HepG2 (cell line): ENCODE data around the gene PTPRE. TPM values are rescaled to one million over a fixed set of nuclear protein-coding genes. Genes with fewer than 3 reads are reported as not detected.

Experiments used
- ATAC-seq: fragments of 200-7000 bp; cut with Tn5 transposase; 3 replicates; pipeline ENCODE4 v1.9.1; 2020; ENCODE audit warnings: mild to moderate bottlenecking, moderate library complexity
- BruUV-seq: library from RNA; stranded (reverse); fragments of 400-500 nt; replicated peaks from 2 replicates; lab custom pipeline; 2021; lab: Mats Ljungman, UMichigan
- CTCF ChIA-PET: fragments of 300-600 bp; formaldehyde crosslinking; extraction: SDS; loops from one replicate; lab custom pipeline; 2021; ENCODE audit warnings: low total read pairs, inconsistent platforms, low intra/inter-chr PET ratio; lab: Yijun Ruan, JAX
- POLR2A ChIA-PET: fragments of 350-600 bp; sonication (Branson Sonifier 250); formaldehyde crosslinking; loops from one replicate; lab custom pipeline; 2020; ENCODE audit warnings: antibody characterized with exemption, inconsistent platforms; lab: Yijun Ruan, JAX
- DNase-seq: peaks from one replicate; pipeline ENCODE4 v3.0.0-alpha.2; 2015; ENCODE audit warnings: low spot score
- FAIRE-seq: peaks from 3 replicates; lab custom pipeline; 2011; peaks lifted over from hg19 to GRCh38; lab: Jason Lieb, UNC
- H2AFZ ChIP-seq: one replicate; pipeline ENCODE4 v1.6.1; 2011; ENCODE audit warnings: low read length, inconsistent platforms
- H3K27ac ChIP-seq: fragments of 300-600 bp; 3 replicates; pipeline ENCODE4 v1.8.0; 2011; ENCODE audit warnings: mixed run types, mild to moderate bottlenecking, mixed read lengths, low read length, inconsistent platforms; ENCODE audit not compliant: insufficient read depth; ENCODE audit errors: extremely low read length
- H3K27me3 ChIP-seq, 2 experiments: fragments of 200-600 bp in 1 of 2; 2 replicates in 1 of 2; 3 replicates in 1 of 2; pipeline versions ENCODE4 v1.6.0 to v1.8.0; 2011; ENCODE audit warnings: low read length in 2 of 2, mild to moderate bottlenecking in 2 of 2, moderate library complexity in 2 of 2, inconsistent platforms in 1 of 2; ENCODE audit not compliant: insufficient read depth in 2 of 2, control insufficient read depth in 1 of 2
- H3K36me3 ChIP-seq, 2 experiments: fragments of 200-600 bp in 1 of 2; replicated peaks in 1 of 2; 2 replicates in 1 of 2; 3 replicates in 1 of 2; pipeline versions ENCODE4 v1.5.1 to v1.8.0; 2011; ENCODE audit warnings: low read length in 2 of 2, inconsistent platforms in 1 of 2; ENCODE audit not compliant: insufficient read depth in 2 of 2, control insufficient read depth in 1 of 2
- H3K4me1 ChIP-seq: 2 replicates; pipeline ENCODE4 v1.5.1; 2012; ENCODE audit warnings: low read length, inconsistent platforms; ENCODE audit not compliant: insufficient read depth
- H3K4me2 ChIP-seq: 2 replicates; pipeline ENCODE4 v1.6.0; 2011; ENCODE audit warnings: low read depth, low read length, inconsistent platforms
- H3K4me3 ChIP-seq, 3 experiments: fragments of 200-600 bp in 1 of 3; sonication (generic), shearing (Covaris generic) in 1 of 3; replicated peaks in 1 of 3; 2 replicates each; pipeline ENCODE4 v1.5.1; 2011 to 2016; ENCODE audit warnings: low read length in 3 of 3, inconsistent platforms in 2 of 3, low read depth in 2 of 3, mild to moderate bottlenecking in 2 of 3, control low read depth in 1 of 3, mixed read lengths in 1 of 3; ENCODE audit not compliant: insufficient read depth in 1 of 3
- H3K79me2 ChIP-seq: one replicate; pipeline ENCODE4 v1.6.1; 2011; ENCODE audit warnings: low read length, inconsistent platforms; ENCODE audit not compliant: insufficient read depth
- H3K9ac ChIP-seq: 2 replicates; pipeline ENCODE4 v1.6.0; 2011; ENCODE audit warnings: mild to moderate bottlenecking, low read depth, low read length, inconsistent platforms; ENCODE audit not compliant: insufficient read depth
- H3K9me3 ChIP-seq: 2 replicates; pipeline ENCODE4 v1.5.1; 2012; ENCODE audit warnings: mild to moderate bottlenecking, low read length
- H4K20me1 ChIP-seq: 2 replicates; pipeline ENCODE4 v1.6.0; 2011; ENCODE audit warnings: inconsistent platforms, mild to moderate bottlenecking, low read length, moderate library complexity; ENCODE audit not compliant: insufficient read depth
- ARNTL ChIP-seq: sonication (generic); formaldehyde crosslinking; IDR thresholded peaks from 2 replicates; pipeline ENCODE4 v1.4.0; 2020; ENCODE audit warnings: mild to moderate bottlenecking, missing genetic modification reagents
- ATF7 ChIP-seq, 2 experiments: fragments of 450-650 bp in 1 of 2; sonication (generic) in 1 of 2; formaldehyde crosslinking in 1 of 2; IDR thresholded peaks; 2 replicates each; pipeline versions ENCODE4 v1.4.0 to v1.6.1; 2016 to 2020; ENCODE audit warnings: antibody characterized with exemption in 1 of 2, mild to moderate bottlenecking in 1 of 2, missing genetic modification reagents in 1 of 2
- ATF7-NPFF ChIP-seq: sonication (generic); formaldehyde crosslinking; IDR thresholded peaks from 2 replicates; pipeline ENCODE4 v1.8.1; 2023; ENCODE audit warnings: mild to moderate bottlenecking, low read depth, missing genetic modification reagents, moderate library complexity
- KDM6A ChIP-seq: IDR thresholded peaks from 2 replicates; pipeline ENCODE4 v1.6.1; 2016; ENCODE audit warnings: low read depth
- MXI1 ChIP-seq: IDR thresholded peaks from 3 replicates; pipeline ENCODE4 v1.6.1; 2012; ENCODE audit warnings: low read depth, low read length, inconsistent platforms, borderline replicate concordance
- RFXAP ChIP-seq: sonication (generic); formaldehyde crosslinking; IDR thresholded peaks from 2 replicates; pipeline ENCODE4 v1.4.0; 2020; ENCODE audit warnings: missing genetic modification reagents, borderline replicate concordance
- ZMYM2 ChIP-seq: sonication (generic); formaldehyde crosslinking; IDR thresholded peaks from 2 replicates; pipeline ENCODE4 v1.8.0; 2022; ENCODE audit warnings: mild to moderate bottlenecking, missing genetic modification reagents
- WGBS: methylation state at CpG from one replicate; pipeline ENCODE4 v1.1.6; 2017; ENCODE audit warnings: low lambda C conversion rate; 5-methylcytosine and 5-hydroxymethylcytosine counted together
- in situ Hi-C: cut with HindIII; loops from 2 replicates; pipeline ENCODE4 v1.10.0; 2017; ENCODE audit warnings: low pct_unique_long_range_greater_than_20kb; ENCODE audit not compliant: extremely low pct_ligation_motif_present
- intact Hi-C: fragments of 100-400 bp; cut with micrococcal nuclease; formaldehyde crosslinking; loops from one replicate; pipeline ENCODE4 v1.10.0; 2022; ENCODE audit not compliant: unreplicated experiment
- polyA plus RNA-seq, 8 experiments: library from polyadenylated mRNA; depleted of rRNA in 3 of 8; stranded (reverse) in 7 of 8; unstranded in 1 of 8; fragments of >200 nt; fragmentation: Illumina TruSeq in 4 of 8; extraction: Trizol in 4 of 8; gene quantifications; 2 replicates each; pipeline versions ENCODE4 v1.2.1 to v1.2.3, GENCODE V29; 2011 to 2016; ENCODE audit warnings: low read depth in 4 of 8, missing spikeins in 1 of 8, mixed read lengths in 1 of 8; ENCODE audit not compliant: insufficient read depth in 1 of 8
- total RNA-seq, 5 experiments: library from RNA; depleted of rRNA; stranded (reverse); fragments of >200 nt; fragmentation: Illumina TruSeq; extraction: Trizol; gene quantifications; 2 replicates each; pipeline ENCODE4 v1.2.3, GENCODE V29; 2016; ENCODE audit warnings: low read depth in 1 of 5
- TF ChIP-seq, protein P1 (sequence below): sonication (generic); formaldehyde crosslinking; IDR thresholded peaks from 2 replicates; pipeline ENCODE4 v1.5.0; 2020; ENCODE audit warnings: missing genetic modification reagents
- TF ChIP-seq, protein P2 (sequence below): sonication (generic); formaldehyde crosslinking; IDR thresholded peaks from 2 replicates; pipeline ENCODE4 v1.4.0; 2020; ENCODE audit warnings: mild to moderate bottlenecking, missing genetic modification reagents, borderline replicate concordance
- TF ChIP-seq, protein P3 (sequence below): fragments of 450-650 bp; IDR thresholded peaks from 2 replicates; pipeline ENCODE4 v1.6.1; 2016

Gene PTPRE
- total and polyA plus RNA-seq, 2 of the 13 experiments (the other 11 are each of a cell fraction or from before 2014, with no cell fraction given), result 0.01 to 0.02 TPM

DNA sequence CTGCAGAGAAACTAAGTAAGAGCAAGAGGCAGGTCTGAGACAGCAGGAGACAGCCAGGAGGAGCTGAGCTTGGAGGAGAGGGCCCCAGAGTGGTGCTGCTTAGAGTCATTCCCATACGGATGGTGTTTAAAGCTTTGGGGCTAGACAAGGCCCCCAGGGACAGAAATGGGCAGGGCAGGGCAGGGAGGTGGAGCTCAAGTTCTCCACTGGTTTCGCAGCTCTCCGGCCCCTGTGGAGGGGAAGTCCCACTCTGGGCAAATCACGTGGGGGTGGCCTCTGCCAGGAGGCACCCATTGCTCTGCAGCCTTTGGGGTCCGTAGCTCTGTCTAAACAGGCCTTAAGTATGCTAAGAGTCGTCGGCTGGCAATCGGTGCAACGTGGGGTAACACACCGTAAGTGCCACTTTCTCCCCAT, 1.0 kb upstream of the PTPRE start:
- CTCF ChIA-PET, result interaction anchor here (2.0 kb wide), 2 partner anchors 105 to 163 kb away, joined by 7 to 14 read pairs; no protein-coding TSS in a partner anchor

More for the DNA sequence above, 1.0 kb upstream of the PTPRE start:
- no peaks in the 10 kb centered on the region for H4K20me1 ChIP-seq
- no peak for ATAC-seq
- no TSS peak for BruUV-seq
- no peak overlapping the region for H3K4me3 ChIP-seq
- no peak overlapping the region for H3K4me2 ChIP-seq
- H3K79me2 ChIP-seq, result no peaks in the 10 kb centered on the region
- intact Hi-C loops (loop anchor here (1.0 kb wide), 1 partner anchor 163 kb away; no protein-coding TSS in a partner anchor), in situ Hi-C loops (loop anchor here (5.0 kb wide), 1 partner anchor 161 kb away; no protein-coding TSS in a partner anchor)
- H3K9me3 ChIP-seq, result no peaks in the 10 kb centered on the region
- TF ChIP-seq ATF7 (IDR thresholded peaks at IDR 0.05) (no peak), ATF7 (CRISPR knock-in tag; IDR thresholded peaks at IDR 0.05) (no peak), KDM6A (CRISPR knock-in tag) (no peak), ATF7-NPFF (CRISPR knock-in tag) (no peak), ARNTL (CRISPR knock-in tag) (no peak), ZMYM2 (CRISPR knock-in tag) (no peak), RFXAP (CRISPR knock-in tag) (no peak), MXI1 (no peak)
- TF ChIP-seq, protein P1, sequence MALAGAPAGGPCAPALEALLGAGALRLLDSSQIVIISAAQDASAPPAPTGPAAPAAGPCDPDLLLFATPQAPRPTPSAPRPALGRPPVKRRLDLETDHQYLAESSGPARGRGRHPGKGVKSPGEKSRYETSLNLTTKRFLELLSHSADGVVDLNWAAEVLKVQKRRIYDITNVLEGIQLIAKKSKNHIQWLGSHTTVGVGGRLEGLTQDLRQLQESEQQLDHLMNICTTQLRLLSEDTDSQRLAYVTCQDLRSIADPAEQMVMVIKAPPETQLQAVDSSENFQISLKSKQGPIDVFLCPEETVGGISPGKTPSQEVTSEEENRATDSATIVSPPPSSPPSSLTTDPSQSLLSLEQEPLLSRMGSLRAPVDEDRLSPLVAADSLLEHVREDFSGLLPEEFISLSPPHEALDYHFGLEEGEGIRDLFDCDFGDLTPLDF (CRISPR knock-in tag), result no peak
- TF ChIP-seq, protein P2, sequence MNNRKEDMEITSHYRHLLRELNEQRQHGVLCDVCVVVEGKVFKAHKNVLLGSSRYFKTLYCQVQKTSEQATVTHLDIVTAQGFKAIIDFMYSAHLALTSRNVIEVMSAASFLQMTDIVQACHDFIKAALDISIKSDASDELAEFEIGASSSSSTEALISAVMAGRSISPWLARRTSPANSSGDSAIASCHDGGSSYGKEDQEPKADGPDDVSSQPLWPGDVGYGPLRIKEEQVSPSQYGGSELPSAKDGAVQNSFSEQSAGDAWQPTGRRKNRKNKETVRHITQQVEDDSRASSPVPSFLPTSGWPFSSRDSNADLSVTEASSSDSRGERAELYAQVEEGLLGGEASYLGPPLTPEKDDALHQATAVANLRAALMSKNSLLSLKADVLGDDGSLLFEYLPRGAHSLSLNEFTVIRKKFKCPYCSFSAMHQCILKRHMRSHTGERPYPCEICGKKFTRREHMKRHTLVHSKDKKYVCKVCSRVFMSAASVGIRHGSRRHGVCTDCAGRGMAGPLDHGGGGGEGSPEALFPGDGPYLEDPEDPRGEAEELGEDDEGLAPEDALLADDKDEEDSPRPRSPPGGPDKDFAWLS (CRISPR knock-in tag), result no peak
- TF ChIP-seq, protein P3, sequence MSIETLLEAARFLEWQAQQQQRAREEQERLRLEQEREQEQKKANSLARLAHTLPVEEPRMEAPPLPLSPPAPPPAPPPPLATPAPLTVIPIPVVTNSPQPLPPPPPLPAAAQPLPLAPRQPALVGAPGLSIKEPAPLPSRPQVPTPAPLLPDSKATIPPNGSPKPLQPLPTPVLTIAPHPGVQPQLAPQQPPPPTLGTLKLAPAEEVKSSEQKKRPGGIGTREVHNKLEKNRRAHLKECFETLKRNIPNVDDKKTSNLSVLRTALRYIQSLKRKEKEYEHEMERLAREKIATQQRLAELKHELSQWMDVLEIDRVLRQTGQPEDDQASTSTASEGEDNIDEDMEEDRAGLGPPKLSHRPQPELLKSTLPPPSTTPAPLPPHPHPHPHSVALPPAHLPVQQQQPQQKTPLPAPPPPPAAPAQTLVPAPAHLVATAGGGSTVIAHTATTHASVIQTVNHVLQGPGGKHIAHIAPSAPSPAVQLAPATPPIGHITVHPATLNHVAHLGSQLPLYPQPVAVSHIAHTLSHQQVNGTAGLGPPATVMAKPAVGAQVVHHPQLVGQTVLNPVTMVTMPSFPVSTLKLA, result no peak
- POLR2A ChIA-PET, result no interaction called here
- no peak for DNase-seq
- WGBS, result 20% methylated on average over 2 of the region's 10 CpGs
- H3K4me1 ChIP-seq, result no peaks in the 10 kb centered on the region
- H3K9ac ChIP-seq, result no peak overlapping the region
- H3K27me3 ChIP-seq, result peaks cover 1 to 45% of the 10 kb centered on the region in 2 experiments; a peak in 3 of 5 replicates
- H3K27ac ChIP-seq, result no peak overlapping the region
- H2AFZ ChIP-seq, result no peak overlapping the region
- FAIRE-seq, result no peak
- H3K36me3 ChIP-seq, result no peaks in the 10 kb centered on the region
